ENCODE measurements around the gene YWHAE.
"Not testable (repeated sequence)": the region's sequence is repeated elsewhere in the genome, so short reads cannot be mapped to it uniquely, and the experiment has no call there.

YWHAE gene

DNA sequence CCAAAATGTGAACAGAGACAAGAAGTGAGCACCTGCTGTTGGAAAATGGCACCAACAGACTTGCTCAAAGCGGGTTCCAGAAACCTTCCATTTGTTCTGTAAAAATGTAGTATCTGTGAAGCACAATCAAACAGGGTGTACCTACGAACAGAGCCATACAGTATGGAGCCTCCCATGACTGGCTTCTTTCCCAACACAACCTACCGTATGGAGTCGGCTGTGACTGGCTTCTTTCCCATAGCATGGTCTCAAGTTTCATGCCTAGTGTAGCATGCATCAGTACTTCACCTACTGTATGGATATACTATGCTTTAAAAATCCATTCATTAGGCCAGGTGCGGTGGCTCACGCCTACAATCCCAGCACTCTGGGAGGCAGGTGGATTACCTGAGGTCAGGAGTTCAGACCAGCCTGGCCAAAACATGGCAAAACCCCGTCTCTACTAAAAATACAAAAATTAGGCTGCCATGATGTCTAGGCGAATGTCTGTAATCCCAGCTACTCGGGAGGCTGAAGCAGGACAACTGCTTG, 26.2 kb downstream of the YWHAE start:
- DNase-seq (ENCODE audit: low read depth in 2 of 2), result no peak

DNA sequence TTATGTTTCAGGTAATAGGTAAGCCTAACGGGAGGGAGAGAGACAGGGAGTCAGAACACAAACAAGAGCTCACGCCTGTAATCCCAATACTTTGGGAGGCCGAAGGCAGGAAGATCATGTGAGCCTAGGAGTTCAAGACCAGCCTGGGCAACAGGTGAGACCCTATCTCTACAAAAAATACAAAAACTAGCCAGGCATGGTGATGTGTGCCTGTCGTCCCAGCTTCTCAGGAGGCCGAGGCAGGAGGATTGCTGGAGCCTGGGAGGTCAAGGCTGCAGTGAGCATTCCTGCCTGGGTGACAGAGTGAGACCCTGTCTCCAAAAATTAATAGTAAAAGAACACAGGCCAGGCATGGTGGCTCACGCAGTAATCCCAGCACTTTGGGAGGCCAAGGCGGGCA, 27.4 kb downstream of the YWHAE start:
- DNase-seq (ENCODE audit: low read depth in 2 of 2), result no peak

DNA sequence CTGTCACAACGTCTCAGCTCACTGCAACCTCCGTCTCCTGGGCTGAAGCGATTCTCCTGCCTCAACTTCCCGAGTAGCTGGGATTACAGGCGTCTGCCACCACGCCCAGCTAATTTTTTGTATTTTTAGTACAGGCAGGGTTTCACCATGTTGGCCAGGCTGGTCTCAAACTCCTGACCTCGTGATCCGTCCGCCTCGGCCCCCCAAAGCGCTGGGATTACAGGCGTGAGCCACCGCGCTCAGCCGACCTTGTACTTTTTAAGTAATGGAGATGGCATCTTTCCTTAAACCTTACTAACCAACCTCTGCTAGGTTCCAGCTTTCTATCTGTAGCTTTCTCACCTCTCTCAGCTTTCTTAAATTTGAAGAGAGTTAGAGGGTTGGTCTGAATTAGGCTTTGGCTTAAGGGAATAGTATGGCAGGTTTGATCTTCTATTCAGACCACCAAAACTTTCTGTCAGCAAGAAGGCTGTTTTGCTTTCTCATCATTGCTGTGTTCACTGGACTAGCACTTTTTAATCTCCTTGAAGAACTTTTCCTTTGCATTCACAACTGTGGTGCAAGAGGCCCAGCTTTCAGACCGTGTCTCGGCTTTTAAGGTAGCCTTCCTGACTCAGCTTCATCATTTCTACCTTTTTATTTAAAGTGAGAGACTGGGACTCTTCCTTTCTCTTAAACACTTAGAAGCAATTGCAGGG, 28.0 kb downstream of the YWHAE start:
- DNase-seq (ENCODE audit: low read depth in 2 of 2), result no peak

- no peak for DNase-seq (ENCODE audit: low read depth in 2 of 2)
Observed at GRCh38 chr17:1368588-1368987, 31.4 kb downstream of the YWHAE start.

- no peak for DNase-seq (ENCODE audit: low read depth in 2 of 2)
Observed at GRCh38 chr17:1367351-1367745, 32.7 kb downstream of the YWHAE start.

GRCh38 chr17:1366234-1366633, 33.8 kb downstream of the YWHAE start:
- no peak for DNase-seq (ENCODE audit: low read depth in 2 of 2)

DNA sequence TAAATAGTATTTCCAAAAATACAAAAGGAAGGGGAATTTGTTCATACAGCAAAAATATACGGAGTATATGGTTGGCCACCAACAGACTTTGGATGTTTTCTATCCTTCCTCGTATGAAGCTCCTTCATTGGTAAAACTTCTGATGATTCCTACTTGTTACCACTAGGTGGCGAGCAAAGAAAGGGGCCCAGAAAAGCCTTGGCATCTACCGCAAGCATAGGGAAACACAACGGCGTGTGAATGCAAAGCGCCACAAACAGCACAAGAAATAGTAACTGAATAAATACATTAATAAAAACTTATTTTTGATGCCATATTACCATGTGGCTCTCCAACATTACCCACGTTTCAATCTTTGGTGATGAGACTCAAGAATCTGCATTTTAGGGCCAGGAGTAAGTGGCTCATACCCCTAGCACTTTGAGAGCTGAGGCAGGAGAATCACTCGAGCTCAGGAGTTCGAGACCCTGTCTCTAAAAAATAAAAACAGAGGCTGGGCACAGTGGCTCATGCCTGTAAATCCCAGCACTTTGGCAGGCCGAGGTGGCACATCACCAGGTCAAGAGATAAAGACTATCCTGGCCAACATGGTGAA, 34.5 kb downstream of the YWHAE start:
- DNase-seq (ENCODE audit: low read depth in 2 of 2), result peak; percentile 22 to 25

DNA sequence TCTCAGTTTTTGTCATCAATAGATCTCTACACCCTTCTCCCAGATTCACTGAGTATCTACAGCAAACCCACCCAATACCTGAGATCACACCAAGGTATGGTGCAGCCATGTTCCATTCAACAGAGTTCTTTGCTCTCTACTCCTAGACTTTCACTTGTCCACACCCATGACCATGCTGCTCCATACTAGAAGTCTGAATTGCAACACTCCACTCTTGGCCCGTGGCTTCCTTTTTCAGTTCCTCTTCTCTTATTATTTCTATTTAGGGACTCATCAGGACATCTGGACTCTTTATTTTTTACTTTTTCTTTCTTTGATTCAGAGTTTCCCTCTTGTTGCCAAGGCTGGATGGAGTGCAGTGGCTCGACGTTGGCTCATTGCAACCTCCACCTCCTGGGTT, 37.1 kb downstream of the YWHAE start:
- DNase-seq (ENCODE audit: low read depth in 2 of 2), result no peak

DNA sequence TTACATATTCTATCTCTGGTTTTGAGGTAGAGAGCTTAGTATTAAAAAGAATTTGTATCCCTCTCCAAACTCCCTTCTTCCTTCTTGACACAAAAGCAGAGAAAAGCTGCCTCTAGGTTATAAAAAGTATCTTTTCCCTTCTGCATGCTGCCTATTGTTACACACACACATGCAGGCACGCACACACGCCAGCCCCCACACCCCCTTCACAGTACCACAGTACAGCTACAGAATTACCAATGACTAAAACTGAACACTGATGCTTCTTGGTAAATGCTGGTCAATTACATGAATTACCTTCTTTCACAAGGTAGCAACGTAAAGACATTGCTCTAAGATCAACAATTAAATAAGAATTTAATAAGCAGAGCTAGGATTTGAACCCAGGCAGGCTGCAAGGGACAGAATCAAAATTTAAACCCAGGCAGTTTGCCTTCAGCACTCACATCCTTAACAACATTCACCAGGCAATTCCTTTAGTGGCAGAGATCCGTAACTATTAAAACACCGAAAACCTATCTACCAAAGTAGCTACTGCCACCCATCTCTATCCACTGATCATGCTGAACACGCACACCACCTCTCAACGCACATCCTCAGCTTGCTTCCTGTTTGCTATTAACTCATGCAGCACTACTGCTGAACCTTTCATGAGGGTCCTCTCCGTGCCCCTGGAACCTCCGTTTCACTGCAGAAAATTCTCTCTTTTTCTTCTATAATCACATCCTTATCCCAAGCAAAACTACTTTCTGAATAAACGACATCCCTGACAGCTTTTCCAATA, 37.8 kb downstream of the YWHAE start:
- no peak for DNase-seq (ENCODE audit: low read depth in 2 of 2)

DNA sequence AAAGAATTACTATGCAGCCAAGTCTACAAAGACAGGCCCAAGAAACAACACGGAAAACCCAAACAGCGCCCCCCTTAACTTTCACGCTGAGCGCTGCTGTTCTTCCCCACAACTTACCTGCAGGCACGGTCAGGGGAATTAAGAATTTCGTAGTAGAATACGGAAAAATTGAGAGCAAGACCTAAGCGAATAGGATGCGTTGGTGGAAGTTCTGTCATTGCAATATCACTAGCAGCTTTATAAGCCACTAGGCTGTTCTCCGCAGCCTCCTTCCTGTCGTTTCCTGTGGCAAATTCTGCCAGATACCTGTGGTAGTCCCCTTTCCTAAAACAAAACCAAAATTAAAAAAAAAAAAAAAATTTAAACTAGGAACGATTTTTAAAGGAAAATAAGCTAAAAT, 39.0 kb downstream of the YWHAE start:
- DNase-seq (ENCODE audit: low read depth in 2 of 2), result no peak

DNA sequence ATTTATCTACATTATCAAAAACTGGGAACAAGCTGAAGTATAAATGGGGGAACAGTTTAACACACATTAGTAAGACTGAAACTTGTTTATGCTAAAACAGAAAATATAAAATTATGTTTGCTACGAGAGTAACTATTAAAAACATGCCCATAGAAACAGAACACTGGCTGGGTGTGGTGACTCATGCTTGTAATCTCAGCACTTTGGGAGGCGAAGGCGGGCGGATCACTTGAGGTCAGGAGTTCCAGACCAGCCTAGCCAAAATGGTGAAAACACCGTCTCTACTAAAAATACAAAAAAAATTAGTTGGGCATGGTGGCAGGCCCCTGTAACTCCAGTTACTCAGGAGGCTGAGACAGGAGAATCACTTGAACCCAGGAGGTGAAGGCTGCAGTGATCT, 39.7 kb downstream of the YWHAE start:
- DNase-seq (ENCODE audit: low read depth in 2 of 2), result not testable (repeated sequence)

DNA sequence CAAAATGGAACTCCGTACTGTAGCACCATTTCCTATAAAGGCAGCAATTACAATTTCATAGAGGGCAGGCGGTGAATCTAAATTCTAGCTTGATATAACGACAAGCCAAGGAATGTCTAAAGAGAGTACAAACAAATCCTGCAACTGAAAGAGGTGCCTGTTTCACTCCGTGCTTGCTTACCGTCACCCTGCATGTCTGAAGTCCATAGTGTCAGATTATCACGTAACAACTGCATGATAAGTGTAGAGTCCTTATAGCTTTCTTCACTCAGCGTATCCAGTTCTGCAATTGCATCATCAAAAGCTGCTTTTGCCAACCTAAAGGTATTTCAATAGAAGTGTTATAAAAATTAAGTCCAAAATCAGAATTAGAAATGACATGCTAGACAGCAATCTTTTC, 46.0 kb downstream of the YWHAE start:
- DNase-seq (ENCODE audit: low read depth in 2 of 2), result no peak

GRCh38 chr17:1352530-1352929, 47.5 kb downstream of the YWHAE start:
- DNase-seq (ENCODE audit: low read depth in 2 of 2), result not testable (repeated sequence)

DNA sequence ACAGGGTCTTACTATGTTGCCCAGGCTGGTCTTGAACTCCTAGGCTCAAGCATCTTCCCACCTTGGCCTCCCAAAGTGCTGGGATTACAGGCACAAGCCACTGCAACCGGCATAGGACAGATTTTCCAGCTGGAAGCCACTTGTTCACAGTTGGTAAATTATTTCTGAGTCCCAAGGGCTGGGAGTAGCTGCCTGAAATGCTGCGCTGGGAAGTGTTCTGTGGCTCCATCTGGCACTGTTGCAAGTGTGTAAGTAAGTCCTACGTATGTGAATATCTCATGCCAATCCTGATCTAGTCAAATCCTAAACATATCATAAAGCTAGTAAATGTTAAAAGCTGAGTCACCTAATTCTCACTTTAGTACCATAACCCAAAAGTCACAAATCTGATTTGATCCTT, 48.1 kb downstream of the YWHAE start:
- no peak for DNase-seq (ENCODE audit: low read depth in 2 of 2)

DNA sequence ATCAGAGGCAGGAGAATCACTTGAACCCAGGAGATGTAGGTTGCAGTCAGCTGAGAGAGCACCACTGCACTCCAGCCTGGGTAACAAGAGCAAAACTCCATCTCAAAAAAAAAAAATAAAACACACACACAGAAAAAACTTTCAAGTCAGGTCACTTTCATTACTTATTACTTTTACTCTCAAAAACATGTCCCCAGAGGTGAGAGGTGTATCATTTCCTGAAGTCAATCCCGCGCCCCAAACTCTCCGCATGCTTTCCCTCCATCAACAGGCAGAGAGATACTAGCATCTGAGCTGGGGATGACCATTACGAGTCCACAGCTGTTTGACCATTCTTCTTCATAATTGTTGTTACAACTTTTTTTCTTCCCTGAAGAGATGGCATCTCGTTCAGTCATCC, 48.7 kb downstream of the YWHAE start:
- DNase-seq (ENCODE audit: low read depth in 2 of 2), result no peak

GRCh38 chr17:1347589-1348323, 52.3 kb downstream of the YWHAE start:
- no peak for DNase-seq (ENCODE audit: low read depth in 2 of 2)

- DNase-seq (ENCODE audit: low read depth in 2 of 2), result no peak
Observed at GRCh38 chr17:1344521-1344920, 55.5 kb downstream of the YWHAE start.

DNA sequence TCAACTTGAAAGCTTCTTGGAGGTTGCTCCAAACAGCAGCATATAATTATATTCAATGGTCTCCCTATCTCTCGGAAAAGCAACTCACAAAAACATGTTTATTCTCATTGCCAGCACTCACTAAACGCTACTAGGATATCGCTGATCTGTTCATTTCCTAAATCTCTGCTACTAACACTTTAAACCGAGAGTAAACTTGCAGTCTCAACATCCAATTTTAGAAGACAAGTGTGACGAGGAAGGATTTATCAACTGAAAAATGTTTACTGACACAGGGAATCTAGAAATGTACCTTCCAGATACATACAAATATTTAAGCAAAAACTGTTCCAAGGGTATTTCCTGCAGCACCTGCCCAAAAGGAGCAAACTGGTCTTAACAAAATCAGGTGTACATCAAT, 56.5 kb downstream of the YWHAE start:
- DNase-seq (ENCODE audit: low read depth in 2 of 2), result no peak

DNA sequence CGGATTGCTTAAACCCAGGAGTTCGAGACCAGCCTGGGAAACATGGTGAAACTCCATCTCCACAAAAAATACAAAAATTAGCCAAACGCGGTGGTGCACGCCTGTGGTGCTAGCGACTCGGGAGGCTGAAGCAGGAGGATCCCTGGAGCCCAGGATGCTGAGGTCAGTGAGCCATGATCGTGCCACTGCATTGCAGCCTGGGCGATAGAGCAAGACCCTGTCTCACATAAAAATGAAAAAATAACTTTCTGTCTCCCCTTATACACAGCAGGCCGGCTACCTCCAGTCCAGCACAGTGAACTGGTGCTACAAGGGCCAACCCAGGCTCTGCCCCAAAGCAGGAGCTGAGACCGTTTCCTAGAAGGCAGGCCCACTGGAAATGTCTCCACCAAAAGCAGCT, 59.7 kb downstream of the YWHAE start:
- no peak for DNase-seq (ENCODE audit: low read depth in 2 of 2)

DNA sequence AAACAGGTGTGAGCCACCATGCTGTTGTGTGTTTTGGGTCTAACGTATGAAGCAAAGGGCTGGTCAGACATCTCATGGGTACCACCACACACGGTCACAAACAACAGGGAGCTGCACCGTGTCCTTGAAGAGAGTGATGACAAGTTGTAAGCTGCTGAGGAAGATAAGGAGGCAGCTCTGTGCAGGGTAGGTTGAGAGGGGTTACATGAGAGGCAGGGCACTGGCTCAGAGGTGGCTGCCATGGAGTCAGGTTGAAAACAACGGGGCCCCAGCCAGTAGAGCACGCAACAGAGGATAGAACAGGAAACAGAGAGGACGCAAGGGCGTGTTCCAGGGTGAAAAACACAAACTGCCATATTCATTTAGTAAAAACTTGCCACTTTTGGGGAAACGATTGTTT, 68.3 kb downstream of the YWHAE start:
- DNase-seq (ENCODE audit: low read depth in 2 of 2), result no peak

- no peak for DNase-seq (ENCODE audit: low read depth in 2 of 2)
Observed at GRCh38 chr17:1329745-1330343, 70.2 kb downstream of the YWHAE start.

DNA sequence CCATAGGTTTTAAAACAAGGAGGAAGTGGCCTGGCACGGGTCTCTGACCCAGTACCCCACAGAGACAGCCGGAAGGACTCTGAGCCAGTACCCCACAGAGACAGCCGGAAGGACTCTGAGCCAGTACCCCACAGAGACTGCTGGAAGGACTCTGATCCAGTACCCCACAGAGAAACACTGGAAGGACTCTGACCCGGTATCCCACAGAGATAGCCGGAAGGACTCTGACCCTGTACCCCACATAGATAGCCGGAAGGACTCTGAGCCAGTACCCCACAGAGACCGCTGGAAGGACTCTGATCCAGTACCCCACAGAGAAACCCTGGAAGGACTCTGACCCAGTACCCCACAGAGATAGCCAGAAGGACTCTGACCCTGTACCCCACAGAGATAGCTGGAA, 71.6 kb downstream of the YWHAE start:
- no peak for DNase-seq (ENCODE audit: low read depth in 2 of 2)
